Prostate gland (tissue), 2 donors: ENCODE data around the gene DAB1.

ENCODE experiments used
- POLR2A ChIP-seq: fragments of 450-650 bp; IDR thresholded peaks from one replicate; pipeline ENCODE4 v1.6.1; 2016; ENCODE audit warnings: antibody characterized with exemption, mild to moderate bottlenecking
- POLR2AphosphoS5 ChIP-seq: sonication (generic); formaldehyde crosslinking; IDR thresholded peaks from one replicate; pipeline ENCODE4 v1.6.1; 2017; ENCODE audit warnings: antibody characterized with exemption
- TF ChIP-seq, protein P1 (sequence below), 4 experiments: fragments of 200-600 bp in 2 of 4; fragments of 450-650 bp in 2 of 4; sonication (generic) in 2 of 4; IDR thresholded peaks; 1 replicate in 3 of 4; 2 replicates in 1 of 4; pipeline ENCODE4 v1.5.1; 2016 to 2019; ENCODE audit warnings: antibody characterized with exemption in 4 of 4, mild to moderate bottlenecking in 2 of 4, moderate library complexity in 2 of 4

DNA sequence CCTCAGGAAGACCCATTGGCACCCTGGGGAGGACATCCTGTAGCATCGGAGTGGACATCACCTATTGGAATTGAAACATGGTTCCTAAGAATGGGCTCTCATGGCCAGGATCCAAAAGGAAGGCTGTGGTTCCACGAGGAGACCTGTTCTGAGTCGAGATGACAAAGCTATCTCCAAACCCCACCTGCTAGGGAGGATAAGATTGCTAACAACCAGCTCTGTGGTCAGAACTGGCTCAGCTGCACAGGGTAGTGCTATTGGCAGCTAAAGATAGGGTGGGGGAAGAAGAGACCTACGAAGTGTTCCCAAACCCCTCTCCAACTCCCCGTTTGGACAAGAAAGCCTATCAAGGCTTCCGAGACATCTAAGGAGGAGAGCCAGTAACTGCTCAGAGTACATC lies 440.4 kb downstream of the DAB1 start:
- TF ChIP-seq, protein P1, sequence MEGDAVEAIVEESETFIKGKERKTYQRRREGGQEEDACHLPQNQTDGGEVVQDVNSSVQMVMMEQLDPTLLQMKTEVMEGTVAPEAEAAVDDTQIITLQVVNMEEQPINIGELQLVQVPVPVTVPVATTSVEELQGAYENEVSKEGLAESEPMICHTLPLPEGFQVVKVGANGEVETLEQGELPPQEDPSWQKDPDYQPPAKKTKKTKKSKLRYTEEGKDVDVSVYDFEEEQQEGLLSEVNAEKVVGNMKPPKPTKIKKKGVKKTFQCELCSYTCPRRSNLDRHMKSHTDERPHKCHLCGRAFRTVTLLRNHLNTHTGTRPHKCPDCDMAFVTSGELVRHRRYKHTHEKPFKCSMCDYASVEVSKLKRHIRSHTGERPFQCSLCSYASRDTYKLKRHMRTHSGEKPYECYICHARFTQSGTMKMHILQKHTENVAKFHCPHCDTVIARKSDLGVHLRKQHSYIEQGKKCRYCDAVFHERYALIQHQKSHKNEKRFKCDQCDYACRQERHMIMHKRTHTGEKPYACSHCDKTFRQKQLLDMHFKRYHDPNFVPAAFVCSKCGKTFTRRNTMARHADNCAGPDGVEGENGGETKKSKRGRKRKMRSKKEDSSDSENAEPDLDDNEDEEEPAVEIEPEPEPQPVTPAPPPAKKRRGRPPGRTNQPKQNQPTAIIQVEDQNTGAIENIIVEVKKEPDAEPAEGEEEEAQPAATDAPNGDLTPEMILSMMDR (IDR thresholded peaks at IDR 0.05) = no peak
- no peak for TF ChIP-seq POLR2A
- TF ChIP-seq POLR2AphosphoS5 = no peak
